ENCODE measurements around the gene CAPRIN1. TPM values are rescaled to one million over a fixed set of nuclear protein-coding genes. Genes with fewer than 3 reads are reported as not detected.

Gene CAPRIN1, protein sequence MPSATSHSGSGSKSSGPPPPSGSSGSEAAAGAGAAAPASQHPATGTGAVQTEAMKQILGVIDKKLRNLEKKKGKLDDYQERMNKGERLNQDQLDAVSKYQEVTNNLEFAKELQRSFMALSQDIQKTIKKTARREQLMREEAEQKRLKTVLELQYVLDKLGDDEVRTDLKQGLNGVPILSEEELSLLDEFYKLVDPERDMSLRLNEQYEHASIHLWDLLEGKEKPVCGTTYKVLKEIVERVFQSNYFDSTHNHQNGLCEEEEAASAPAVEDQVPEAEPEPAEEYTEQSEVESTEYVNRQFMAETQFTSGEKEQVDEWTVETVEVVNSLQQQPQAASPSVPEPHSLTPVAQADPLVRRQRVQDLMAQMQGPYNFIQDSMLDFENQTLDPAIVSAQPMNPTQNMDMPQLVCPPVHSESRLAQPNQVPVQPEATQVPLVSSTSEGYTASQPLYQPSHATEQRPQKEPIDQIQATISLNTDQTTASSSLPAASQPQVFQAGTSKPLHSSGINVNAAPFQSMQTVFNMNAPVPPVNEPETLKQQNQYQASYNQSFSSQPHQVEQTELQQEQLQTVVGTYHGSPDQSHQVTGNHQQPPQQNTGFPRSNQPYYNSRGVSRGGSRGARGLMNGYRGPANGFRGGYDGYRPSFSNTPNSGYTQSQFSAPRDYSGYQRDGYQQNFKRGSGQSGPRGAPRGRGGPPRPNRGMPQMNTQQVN
- 67.1 and 93.4 TPM in 2 replicates for polyA plus RNA-seq (2012; rRNA removed)
- polyA plus RNA-seq (2012; cell fraction: cytosol; rRNA removed), result 90.0 and 90.5 TPM in 2 replicates
- 54.2 and 85.1 TPM in 2 replicates for polyA plus RNA-seq (2012; cell fraction: nucleus; rRNA removed)

DNA sequence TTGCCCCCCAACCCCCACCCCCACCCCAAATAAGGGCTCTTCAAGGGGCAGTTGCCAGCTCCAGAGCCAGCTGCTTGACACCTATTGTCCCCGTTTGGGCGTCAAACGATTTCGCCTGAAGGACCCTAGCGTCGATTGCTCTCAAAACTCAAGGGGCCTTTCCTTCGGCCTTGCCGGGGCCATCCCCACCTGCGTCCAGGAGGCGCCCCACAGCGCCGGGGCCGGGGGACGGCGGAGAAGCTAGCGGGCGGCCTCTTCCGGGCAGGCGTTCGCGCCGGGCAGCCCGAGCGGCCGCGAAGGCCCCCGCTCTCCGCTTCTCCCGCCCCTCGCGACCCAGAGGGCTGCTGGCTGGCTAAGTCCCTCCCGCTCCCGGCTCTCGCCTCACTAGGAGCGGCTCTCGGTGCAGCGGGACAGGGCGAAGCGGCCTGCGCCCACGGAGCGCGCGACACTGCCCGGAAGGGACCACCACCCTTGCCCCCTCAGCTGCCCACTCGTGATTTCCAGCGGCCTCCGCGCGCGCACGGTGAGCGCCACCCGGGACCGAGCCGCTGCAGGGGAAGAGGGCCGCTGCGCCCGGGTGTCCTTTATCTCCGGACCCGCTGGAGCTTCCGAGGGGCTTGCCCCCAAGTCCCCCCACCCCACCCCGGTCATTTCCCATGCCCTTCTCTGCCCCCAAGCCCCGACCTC lies at the start of gene CAPRIN1:
Gene CAPRIN1 (plus strand): TSS at position 383 of the 687 bp plus-strand sequence. CDS start 690 bp downstream, outside the sequence.
- Histone ChIP-seq H3K36me3 (replicated peaks in 1 of 2; ENCODE audit: control insufficient read depth in 1 of 2, insufficient read depth in 2 of 2, low read length in 1 of 2) (peaks cover 23 to 35% of the 10 kb centered on the region in 2 experiments), H3K4me1 (ENCODE audit: control insufficient read depth in 1 of 2, insufficient read depth in 2 of 2, low read depth in 1 of 2, low read length in 1 of 2) (peaks cover 13 to 70% of the 10 kb centered on the region in 2 experiments), H3K4me3 (ENCODE audit: low read depth in 2 of 2, low read length in 1 of 2) (peak within 1 kb of the TSS; percentile 95), H3K9ac (peak within 1 kb of the TSS; percentile 99), H2AFZ (ENCODE audit: low read depth) (peak within 1 kb of the TSS; percentile 89), H3K9me3 (no peaks in the 10 kb centered on the region), H3K27ac (ENCODE audit: low read depth in 2 of 2, low read length in 1 of 2) (peak within 1 kb of the TSS; percentile 97), H4K20me1 (ENCODE audit: insufficient read depth) (peaks cover 31% of the 10 kb centered on the region), H3F3A (replicated peaks; ENCODE audit: insufficient read depth) (peaks cover 14% of the 10 kb centered on the region), H3K27me3 (ENCODE audit: insufficient read depth) (no peaks in the 10 kb centered on the region), H3K79me2 (ENCODE audit: insufficient read depth) (peaks cover 44% of the 10 kb centered on the region), H3K9me2 (no peaks in the 10 kb centered on the region), H3K4me2 (peak within 1 kb of the TSS; percentile 95)
- no peak for TF ChIP-seq NFIC (IDR thresholded peaks at IDR 0.05; ENCODE audit: borderline replicate concordance)
- 0 out of 2 replicates have a peak, but pooled peaks have one; percentile 8 for TF ChIP-seq MAX (IDR thresholded peaks at IDR 0.05; ENCODE audit: low read depth)
- peak; percentile 15; the same call in 1 of the 2 replicates for TF ChIP-seq MXI1 (IDR thresholded peaks at IDR 0.05; ENCODE audit: low read depth, low read length)
- no peak for TF ChIP-seq CHD2 (IDR thresholded peaks at IDR 0.05; ENCODE audit: low read length, partially characterized antibody)
- TF ChIP-seq FOSL2 (IDR thresholded peaks at IDR 0.05; ENCODE audit: borderline replicate concordance, low read depth), result no peak
- 0 out of 2 replicates have a peak, but pooled peaks have one; percentile 18 for TF ChIP-seq REST (IDR thresholded peaks at IDR 0.05; ENCODE audit: low read depth, low read length)
- peak; percentile 82; the same call in 1 of the 2 replicates for TF ChIP-seq POLR2AphosphoS5 (IDR thresholded peaks at IDR 0.05; ENCODE audit: low read depth, low read length)
- no peak for TF ChIP-seq GABPA (IDR thresholded peaks at IDR 0.05; ENCODE audit: low read depth)
- no peak for TF ChIP-seq TEAD4 (IDR thresholded peaks at IDR 0.05; ENCODE audit: borderline replicate concordance, insufficient read depth)
- peak; percentile 30; the same call in 1 of the 2 replicates for TF ChIP-seq YY1 (IDR thresholded peaks at IDR 0.05; ENCODE audit: low read depth)
- TF ChIP-seq, protein P1, sequence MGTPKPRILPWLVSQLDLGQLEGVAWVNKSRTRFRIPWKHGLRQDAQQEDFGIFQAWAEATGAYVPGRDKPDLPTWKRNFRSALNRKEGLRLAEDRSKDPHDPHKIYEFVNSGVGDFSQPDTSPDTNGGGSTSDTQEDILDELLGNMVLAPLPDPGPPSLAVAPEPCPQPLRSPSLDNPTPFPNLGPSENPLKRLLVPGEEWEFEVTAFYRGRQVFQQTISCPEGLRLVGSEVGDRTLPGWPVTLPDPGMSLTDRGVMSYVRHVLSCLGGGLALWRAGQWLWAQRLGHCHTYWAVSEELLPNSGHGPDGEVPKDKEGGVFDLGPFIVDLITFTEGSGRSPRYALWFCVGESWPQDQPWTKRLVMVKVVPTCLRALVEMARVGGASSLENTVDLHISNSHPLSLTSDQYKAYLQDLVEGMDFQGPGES (IDR thresholded peaks at IDR 0.05; ENCODE audit: low read depth, low read length), result no peak
- no peak for TF ChIP-seq RAD21 (IDR thresholded peaks at IDR 0.05; ENCODE audit: low read length)
- 0 out of 2 replicates have a peak, but pooled peaks have one; percentile 25 for TF ChIP-seq SIN3A (IDR thresholded peaks at IDR 0.05; ENCODE audit: borderline replicate concordance, low read depth, low read length)
- TF ChIP-seq EP300 (IDR thresholded peaks at IDR 0.05; ENCODE audit: borderline replicate concordance in 1 of 2, low read depth in 1 of 2, low read length in 1 of 2), result peak in 1 of 2 experiments; percentile 3; a peak in 1 of 4 replicates
- peak; percentile 77 for TF ChIP-seq TAF1 (IDR thresholded peaks at IDR 0.05; ENCODE audit: borderline replicate concordance, low read depth, low read length)
- TF ChIP-seq FOXM1 (IDR thresholded peaks at IDR 0.05; ENCODE audit: low read depth), result 0 out of 2 replicates have a peak, but pooled peaks have one; percentile 21
- ChIA-PET POLR2A (interaction anchor here (0.8 to 1.8 kb wide), 6 partner anchors 11 to 284 kb away, joined by 3 to 16 read pairs (median 3); partner anchors contain the start of gene NAT10), CTCF (interaction anchor here (1.0 to 2.0 kb wide), 6 partner anchors 10 to 55 kb away, joined by 3 to 7 read pairs (median 3); partner anchors contain the start of gene NAT10)
- peak; percentile 95 for DNase-seq
- 0% methylated on average over 4 of the region's 64 CpGs for WGBS (ENCODE audit: low lambda C conversion rate)
